A549 (cell line): ENCODE measurements around the gene CR1. TPM values are rescaled to one million over a fixed set of nuclear protein-coding genes. Genes with fewer than 3 reads are reported as not detected.
"Not testable (repeated sequence)": the region's sequence is repeated elsewhere in the genome, so short reads cannot be mapped to it uniquely, and the experiment has no call there.

Experiments used
- ATAC-seq, 2 experiments: fragments of 200-7000 bp in 1 of 2; fragments of >200 bp in 1 of 2; cut with Nextera tagmentation in 1 of 2; cut with Tn5 transposase in 1 of 2; 3 replicates each; pipeline versions ENCODE4 v1.8.0 to v1.9.1; 2018 to 2020; ENCODE audit warnings: mild to moderate bottlenecking in 1 of 2, moderate library complexity in 1 of 2
- CTCF ChIA-PET: fragments of 300-600 bp; sonication (Branson Sonifier 250); formaldehyde crosslinking; extraction: SDS; loops from one replicate; lab custom pipeline; 2021; ENCODE audit warnings: antibody characterized with exemption, inconsistent platforms; lab: Yijun Ruan, JAX
- POLR2A ChIA-PET: fragments of 350-600 bp; formaldehyde crosslinking; extraction: SDS; loops from one replicate; lab custom pipeline; 2021; ENCODE audit warnings: antibody characterized with exemption, inconsistent platforms; lab: Yijun Ruan, JAX
- DNase-seq, 2 experiments: peaks; one replicate each; pipeline versions ENCODE4 v3.0.0 to v3.0.0-alpha.2; 2011 to 2016; ENCODE audit warnings: low read depth in 1 of 2, low spot score in 1 of 2
- FAIRE-seq: peaks from 2 replicates; lab custom pipeline; 2011; peaks lifted over from hg19 to GRCh38; lab: Jason Lieb, UNC
- H3K27ac ChIP-seq, 2 experiments: fragments of >200 bp; sonication (Bioruptor Twin); formaldehyde crosslinking; 3 replicates each; pipeline ENCODE4 v1.5.1; 2016 to 2017
- H3K4me1 ChIP-seq: fragments of >200 bp; sonication (Bioruptor Twin); formaldehyde crosslinking; 3 replicates; pipeline ENCODE4 v1.6.1; 2016
- H3K4me2 ChIP-seq: fragments of >200 bp; sonication (Bioruptor Twin); formaldehyde crosslinking; 3 replicates; pipeline ENCODE4 v1.6.1; 2016
- H3K4me3 ChIP-seq: fragments of >200 bp; sonication (Bioruptor Twin); formaldehyde crosslinking; 3 replicates; pipeline ENCODE4 v1.5.1; 2016
- H3K9me3 ChIP-seq: fragments of >200 bp; sonication (Bioruptor Twin); formaldehyde crosslinking; 3 replicates; pipeline ENCODE4 v1.6.1; 2016
- ATOH8 ChIP-seq: fragments of 250-450 bp; sonication (Bioruptor Pico); IDR thresholded peaks from 2 replicates; pipeline ENCODE4 v1.5.0; 2020; ENCODE audit warnings: low read depth, mild to moderate bottlenecking, moderate library complexity
- ELK1 ChIP-seq: fragments of 150-350 bp; IDR thresholded peaks from 2 replicates; pipeline ENCODE4 v1.6.1; 2014; ENCODE audit warnings: low read depth, mild to moderate bottlenecking, low read length
- EP300 ChIP-seq, 2 experiments: fragments of >200 bp; sonication (Bioruptor Twin); formaldehyde crosslinking; IDR thresholded peaks; 2 replicates in 1 of 2; 3 replicates in 1 of 2; pipeline ENCODE4 v1.6.1; 2016 to 2017
- GATA3 ChIP-seq: IDR thresholded peaks from 2 replicates; pipeline ENCODE4 v1.6.1; 2012; ENCODE audit warnings: borderline replicate concordance
- HEYL ChIP-seq: fragments of 250-450 bp; sonication (Bioruptor Pico); IDR thresholded peaks from 2 replicates; pipeline ENCODE4 v1.8.0; 2021; ENCODE audit warnings: mild to moderate bottlenecking, moderate library complexity
- HMGXB4 ChIP-seq: fragments of 250-450 bp; sonication (Bioruptor Pico); IDR thresholded peaks from 2 replicates; pipeline ENCODE4 v1.5.0; 2021; ENCODE audit warnings: mild to moderate bottlenecking, moderate library complexity, borderline replicate concordance
- HOXB13 ChIP-seq: fragments of 250-450 bp; sonication (Bioruptor Pico); IDR thresholded peaks from 2 replicates; pipeline ENCODE4 v1.5.0; 2020; ENCODE audit warnings: low read depth, mild to moderate bottlenecking, moderate library complexity
- HOXB5 ChIP-seq: fragments of 250-450 bp; sonication (Bioruptor Pico); IDR thresholded peaks from 2 replicates; pipeline ENCODE4 v1.5.0; 2020; ENCODE audit warnings: mild to moderate bottlenecking, moderate library complexity
- JUN ChIP-seq, 2 experiments: fragments of >200 bp; sonication (Bioruptor Twin); formaldehyde crosslinking; IDR thresholded peaks; 2 replicates in 1 of 2; 3 replicates in 1 of 2; pipeline ENCODE4 v1.6.1; 2016 to 2017
- MAFK ChIP-seq: fragments of 450-650 bp; IDR thresholded peaks from 2 replicates; pipeline ENCODE4 v1.6.1; 2014; ENCODE audit not compliant: partially characterized antibody
- MAX ChIP-seq: IDR thresholded peaks from 2 replicates; pipeline ENCODE4 v1.6.1; 2012
- RARB ChIP-seq: fragments of 250-450 bp; sonication (Bioruptor Pico); IDR thresholded peaks from 2 replicates; pipeline ENCODE4 v1.8.0; 2021; ENCODE audit warnings: mild to moderate bottlenecking, moderate library complexity
- WGBS: methylation state at CpG from one replicate; pipeline ENCODE4 v1.1.6; 2017; ENCODE audit errors: missing lambda C conversion rate; 5-methylcytosine and 5-hydroxymethylcytosine counted together
- polyA plus RNA-seq, 4 experiments: library from polyadenylated mRNA; depleted of rRNA in 3 of 4; stranded (reverse); fragments of >200 nt; fragmentation: RNase III in 1 of 4; extraction: RNeasy Plus Mini Kit Qiagen cat#74134 plus additional on column Dnase treatment in 1 of 4; gene quantifications; 2 replicates in 3 of 4; 3 replicates in 1 of 4; pipeline ENCODE4 v1.2.3, GENCODE V29; 2011 to 2017
- TF ChIP-seq, protein P1 (sequence below): IDR thresholded peaks from 2 replicates; pipeline ENCODE4 v1.6.1; 2012; ENCODE audit warnings: low read depth, borderline replicate concordance

The CR1 gene
- polyA plus RNA-seq, 2 of the 4 experiments (the other 2 are of a cell fraction) = not detected

- POLR2A ChIA-PET = no interaction called here
- no peak for FAIRE-seq
Observed at GRCh38 chr1:207518608-207519236, 22.8 kb downstream of the CR1 start.

GRCh38 chr1:207519505-207520399, 23.8 kb downstream of the CR1 start:
- FAIRE-seq (no peak), DNase-seq (no peak), ATAC-seq (no peak)
- no peaks in the 10 kb centered on the region for H3K4me1 ChIP-seq
- H3K4me2 ChIP-seq = no peak overlapping the region
- no peak overlapping the region for H3K4me3 ChIP-seq
- ChIA-PET CTCF (interaction anchor here (1.1 to 2.2 kb wide), 4 partner anchors 18 to 436 kb away, joined by 3 to 5 read pairs (median 4); no protein-coding TSS in a partner anchor), POLR2A (no interaction called here)
- H3K27ac ChIP-seq = no peak overlapping the region
- no peak for TF ChIP-seq HOXB5 (CRISPR knock-in tag)
- TF ChIP-seq HMGXB4 (CRISPR knock-in tag) = no peak
- no peak for TF ChIP-seq EP300 (IDR thresholded peaks at IDR 0.05)
- TF ChIP-seq ATOH8 (CRISPR knock-in tag) = no peak
- TF ChIP-seq ELK1 = no peak
- no peak for TF ChIP-seq RARB
- no peak for TF ChIP-seq GATA3
- no peak for TF ChIP-seq MAX
- TF ChIP-seq MAFK = no peak
- no peak for TF ChIP-seq HOXB13 (CRISPR knock-in tag)
- TF ChIP-seq, protein P1, sequence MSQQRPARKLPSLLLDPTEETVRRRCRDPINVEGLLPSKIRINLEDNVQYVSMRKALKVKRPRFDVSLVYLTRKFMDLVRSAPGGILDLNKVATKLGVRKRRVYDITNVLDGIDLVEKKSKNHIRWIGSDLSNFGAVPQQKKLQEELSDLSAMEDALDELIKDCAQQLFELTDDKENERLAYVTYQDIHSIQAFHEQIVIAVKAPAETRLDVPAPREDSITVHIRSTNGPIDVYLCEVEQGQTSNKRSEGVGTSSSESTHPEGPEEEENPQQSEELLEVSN = no peak
- TF ChIP-seq HEYL (CRISPR knock-in tag) = no peak
- no peaks in the 10 kb centered on the region for H3K9me3 ChIP-seq
- WGBS = 66% methylated on average over 23 of the region's 23 CpGs

More at GRCh38 chr1:207518608-207519236, 22.8 kb downstream of the CR1 start:
- H3K9me3 ChIP-seq = no peaks in the 10 kb centered on the region
- CTCF ChIA-PET = interaction anchor here (1.2 to 2.2 kb wide), 2 partner anchors 17 to 19 kb away, joined by 3 to 5 read pairs; no protein-coding TSS in a partner anchor
- TF ChIP-seq JUN (IDR thresholded peaks at IDR 0.05) (no peak), MAFK (peak; percentile 68)
- no peak overlapping the region for H3K27ac ChIP-seq
- no peaks in the 10 kb centered on the region for H3K4me1 ChIP-seq
- no peak for ATAC-seq
- H3K4me2 ChIP-seq = no peak overlapping the region
- no peak overlapping the region for H3K4me3 ChIP-seq
- no peak for DNase-seq
- 29% methylated on average over 4 of the region's 4 CpGs for WGBS

- POLR2A ChIA-PET, FAIRE-seq, ATAC-seq, H3K4me1 ChIP-seq, H3K9me3 ChIP-seq, H3K4me2 ChIP-seq, DNase-seq, H3K27ac ChIP-seq, H3K4me3 ChIP-seq: not testable (repeated sequence)
- CTCF ChIA-PET = interaction anchor here (1.1 to 1.3 kb wide), 3 partner anchors 21 to 437 kb away, joined by 3 to 4 read pairs (median 3); no protein-coding TSS in a partner anchor
- WGBS = 70% methylated on average over 10 of the region's 10 CpGs
Observed at GRCh38 chr1:207520400-207521345, 24.7 kb downstream of the CR1 start.

GRCh38 chr1:207525239-207525638, 29.3 kb downstream of the CR1 start:
- H3K27ac ChIP-seq, POLR2A ChIA-PET, H3K4me1 ChIP-seq, CTCF ChIA-PET, H3K4me2 ChIP-seq, FAIRE-seq, H3K4me3 ChIP-seq, DNase-seq, ATAC-seq, H3K9me3 ChIP-seq: not testable (repeated sequence)
- WGBS = 22% methylated on average over 3 of the region's 3 CpGs

DNA sequence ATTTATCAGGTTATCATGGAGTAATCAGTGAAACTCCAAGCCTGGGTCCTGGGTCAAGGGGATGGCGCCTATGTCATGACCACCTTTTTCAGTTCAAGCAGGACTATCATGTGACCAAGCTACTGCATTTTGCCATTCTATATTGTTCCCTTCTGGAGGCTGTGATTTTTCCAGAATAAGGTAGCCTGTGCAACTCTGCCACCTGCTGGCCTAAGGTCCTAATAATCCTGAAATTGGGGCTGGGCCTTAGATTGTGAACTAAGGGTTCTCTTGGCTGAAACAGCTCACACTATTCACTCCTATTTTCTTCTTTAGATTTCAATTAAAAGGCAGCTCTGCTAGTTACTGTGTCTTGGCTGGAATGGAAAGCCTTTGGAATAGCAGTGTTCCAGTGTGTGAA, 32.4 kb downstream of the CR1 start:
- POLR2A ChIA-PET, CTCF ChIA-PET, H3K4me3 ChIP-seq, H3K4me2 ChIP-seq, H3K27ac ChIP-seq, DNase-seq, H3K4me1 ChIP-seq, FAIRE-seq, H3K9me3 ChIP-seq: not testable (repeated sequence)
- peak; percentile 81 to 83; a peak in 5 of 6 replicates for ATAC-seq
- WGBS = no CpG with 5 or more reads among the region's 1 CpG
